ENCODE data around the gene GNB1L. TPM values are rescaled to one million over a fixed set of nuclear protein-coding genes. Genes with fewer than 3 reads are reported as not detected.

The GNB1L gene
- total RNA-seq, 2 donors from 2014 or later: 13.9 to 20.5 TPM

GRCh38 chr22:19761725-19762567 is 92.7 kb downstream of the GNB1L start:
- H3K36me3 Mint-ChIP-seq (ENCODE audit: insufficient read depth in 2 of 2): peaks cover 4 to 5% of the 10 kb centered on the region in 2 donors
- peaks cover 54% of the 10 kb centered on the region for H3K27me3 Mint-ChIP-seq (ENCODE audit: low read depth)
- H3K9me3 Mint-ChIP-seq: no peaks in the 10 kb centered on the region
- no peak for DNase-seq
- no peak overlapping the region for H3K27ac Mint-ChIP-seq
- no peak for ATAC-seq (replicated peaks in 1 of 2)
- H3K4me3 Mint-ChIP-seq: peak overlapping the region; percentile 57 to 69
- H3K4me1 Mint-ChIP-seq (ENCODE audit: low read depth): peaks cover 18% of the 10 kb centered on the region

- DNase-seq (no peak), ATAC-seq (replicated peaks in 1 of 2) (no peak)
- no peak overlapping the region for H3K27ac Mint-ChIP-seq
- H3K4me3 Mint-ChIP-seq: peak overlapping the region; percentile 57 to 69
- peaks cover 22% of the 10 kb centered on the region for H3K4me1 Mint-ChIP-seq (ENCODE audit: low read depth)
- peaks cover 59% of the 10 kb centered on the region for H3K27me3 Mint-ChIP-seq (ENCODE audit: low read depth)
- no peaks in the 10 kb centered on the region for H3K9me3 Mint-ChIP-seq
- H3K36me3 Mint-ChIP-seq (ENCODE audit: insufficient read depth in 2 of 2): peaks cover 4 to 5% of the 10 kb centered on the region in 2 donors
These were observed 93.5 kb downstream of the GNB1L start for GRCh38 chr22:19760951-19761724.

GRCh38 chr22:19760058-19760950 is 94.4 kb downstream of the GNB1L start, which contains the start of gene TBX1:
TSS of gene TBX1 (plus strand) at chr22:19760778. CDS start at chr22:19760844, 66 bp downstream.
- DNase-seq: no peak
- no peaks in the 10 kb centered on the region for H3K9me3 Mint-ChIP-seq
- peaks cover 4 to 5% of the 10 kb centered on the region in 2 donors for H3K36me3 Mint-ChIP-seq (ENCODE audit: insufficient read depth in 2 of 2)
- H3K27me3 Mint-ChIP-seq (ENCODE audit: low read depth): peaks cover 62% of the 10 kb centered on the region
- no peak for ATAC-seq (replicated peaks in 1 of 2)
- H3K4me1 Mint-ChIP-seq (ENCODE audit: low read depth): peaks cover 27% of the 10 kb centered on the region
- peak within 1 kb of the TSS; percentile 82 for H3K27ac Mint-ChIP-seq
- H3K4me3 Mint-ChIP-seq: peak within 1 kb of the TSS; percentile 87 to 95

GRCh38 chr22:19759427-19760057 is 95.1 kb downstream of the GNB1L start:
- H3K27me3 Mint-ChIP-seq (ENCODE audit: low read depth): peaks cover 58% of the 10 kb centered on the region
- peaks cover 4 to 5% of the 10 kb centered on the region in 2 donors for H3K36me3 Mint-ChIP-seq (ENCODE audit: insufficient read depth in 2 of 2)
- no peaks in the 10 kb centered on the region for H3K9me3 Mint-ChIP-seq
- DNase-seq (no peak), ATAC-seq (replicated peaks in 1 of 2) (peak in 1 of 2 donors; percentile 6)
- no peak overlapping the region for H3K27ac Mint-ChIP-seq
- H3K4me1 Mint-ChIP-seq (ENCODE audit: low read depth): peaks cover 27% of the 10 kb centered on the region
- H3K4me3 Mint-ChIP-seq: peak overlapping the region; percentile 87 to 95

GRCh38 chr22:19758896-19759426 is 95.7 kb downstream of the GNB1L start:
- Mint-ChIP-seq H3K4me3 (peak overlapping the region in 1 of 2 donors; percentile 46), H3K9me3 (no peaks in the 10 kb centered on the region), H3K27me3 (ENCODE audit: low read depth) (peaks cover 61% of the 10 kb centered on the region), H3K36me3 (ENCODE audit: insufficient read depth in 2 of 2) (peaks cover 4 to 5% of the 10 kb centered on the region in 2 donors), H3K4me1 (ENCODE audit: low read depth) (peaks cover 27% of the 10 kb centered on the region), H3K27ac (no peak overlapping the region)
- DNase-seq (no peak), ATAC-seq (replicated peaks in 1 of 2) (no peak)

- H3K36me3 Mint-ChIP-seq (ENCODE audit: insufficient read depth in 2 of 2): peaks cover 4 to 5% of the 10 kb centered on the region in 2 donors
- H3K4me3 Mint-ChIP-seq: peak overlapping the region in 1 of 2 donors; percentile 75
- DNase-seq (no peak), ATAC-seq (replicated peaks in 1 of 2) (no peak)
- H3K9me3 Mint-ChIP-seq: no peaks in the 10 kb centered on the region
- H3K27ac Mint-ChIP-seq: no peak overlapping the region
- H3K4me1 Mint-ChIP-seq (ENCODE audit: low read depth): peaks cover 27% of the 10 kb centered on the region
- H3K27me3 Mint-ChIP-seq (ENCODE audit: low read depth): peaks cover 68% of the 10 kb centered on the region
These were observed 96.4 kb downstream of the GNB1L start for GRCh38 chr22:19757985-19758895.

DNA sequence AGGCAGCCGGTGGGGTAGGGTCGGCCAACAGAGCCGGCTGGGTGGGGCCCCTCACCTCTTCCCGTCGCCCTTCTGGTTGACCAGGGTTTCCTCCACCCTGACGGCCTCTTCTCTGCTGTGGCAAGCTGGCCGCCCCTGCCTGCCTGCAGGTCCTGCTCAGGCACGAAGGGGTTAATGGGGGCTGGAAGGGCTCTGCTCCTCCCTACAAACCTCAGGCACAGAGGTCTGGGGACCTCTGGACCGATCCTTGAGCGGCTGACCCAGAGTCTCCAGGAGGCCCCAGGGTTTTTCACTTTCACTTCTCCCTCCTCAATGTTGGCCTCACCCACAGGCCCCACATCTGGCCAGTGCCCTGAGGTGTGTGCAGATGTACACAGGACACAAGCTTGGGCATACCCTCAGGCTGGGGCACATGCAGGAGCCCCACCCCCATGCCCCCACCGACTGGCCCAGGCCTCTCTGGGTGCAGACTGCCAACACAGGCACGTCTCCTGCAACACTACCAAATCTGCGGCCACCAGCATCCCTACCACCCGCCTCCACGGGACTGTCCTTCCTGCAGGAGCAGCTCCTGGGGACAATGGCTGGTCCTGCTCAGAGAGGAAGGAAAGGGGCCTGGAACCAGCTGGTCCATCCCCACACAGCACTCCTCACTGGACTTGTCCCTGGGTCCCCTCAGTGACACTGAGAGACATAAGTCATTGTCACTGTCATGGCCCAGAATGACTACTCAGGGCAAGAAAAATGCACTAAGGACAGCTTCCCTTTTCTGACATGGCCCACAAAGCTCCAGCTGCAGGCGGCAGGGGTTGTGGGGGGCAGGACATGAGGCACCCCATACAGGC is 97.3 kb downstream of the GNB1L start:
- Mint-ChIP-seq H3K9me3 (no peaks in the 10 kb centered on the region), H3K36me3 (ENCODE audit: insufficient read depth in 2 of 2) (peaks cover 4 to 5% of the 10 kb centered on the region in 2 donors), H3K4me1 (ENCODE audit: low read depth) (peaks cover 27% of the 10 kb centered on the region), H3K4me3 (peak overlapping the region; percentile 66 to 75), H3K27me3 (ENCODE audit: low read depth) (peaks cover 70% of the 10 kb centered on the region), H3K27ac (no peak overlapping the region)
- no peak for DNase-seq
- peak in 1 of 2 donors; percentile 22 for ATAC-seq (replicated peaks in 1 of 2)

DNA sequence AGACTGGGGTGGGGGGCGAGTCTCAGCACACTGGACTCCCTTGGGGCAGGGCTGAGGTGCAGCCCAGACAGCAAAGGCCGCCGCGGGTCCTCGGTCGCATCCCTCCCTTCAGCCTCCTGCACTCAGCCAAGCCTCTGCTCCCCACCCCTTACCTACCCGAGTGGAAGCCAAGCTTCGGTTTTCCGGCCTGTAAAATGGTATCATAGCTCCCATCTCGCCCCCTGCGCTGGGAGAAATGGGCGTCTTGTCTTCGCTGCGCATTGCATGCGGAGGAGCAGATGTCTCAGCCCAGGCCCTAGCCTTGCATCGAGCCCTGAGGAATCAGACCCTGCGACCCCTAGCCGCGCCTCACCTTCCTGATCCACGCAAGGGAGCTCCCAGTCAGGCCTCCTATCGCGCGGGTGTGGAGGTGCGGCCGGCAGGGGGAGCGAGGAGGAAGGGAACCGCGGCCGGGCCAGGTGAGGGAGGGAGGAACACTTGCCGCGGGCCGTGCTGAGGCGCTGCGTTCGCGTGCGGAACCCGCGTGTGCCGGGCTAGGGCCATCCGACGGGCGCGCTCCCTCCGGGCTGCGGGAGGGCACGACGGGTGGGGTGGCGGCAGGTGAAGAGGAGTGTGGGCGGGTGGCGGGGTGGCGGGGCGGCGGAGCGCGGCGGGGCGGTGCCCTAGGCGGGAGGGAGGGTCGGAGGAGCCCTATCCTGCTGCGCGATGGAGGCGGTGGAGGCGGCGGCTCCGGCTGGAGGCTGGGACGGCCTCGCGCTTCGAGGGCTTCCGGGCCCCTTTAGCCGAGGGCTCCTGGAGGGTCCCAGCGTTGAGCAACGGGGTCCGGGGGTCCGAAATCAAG is 98.2 kb downstream of the GNB1L start:
- Mint-ChIP-seq H3K9me3 (no peaks in the 10 kb centered on the region), H3K4me3 (peak overlapping the region; percentile 58 to 75), H3K36me3 (ENCODE audit: insufficient read depth in 2 of 2) (peaks cover 4 to 5% of the 10 kb centered on the region in 2 donors), H3K27ac (no peak overlapping the region), H3K27me3 (ENCODE audit: low read depth) (peaks cover 63% of the 10 kb centered on the region), H3K4me1 (ENCODE audit: low read depth) (peaks cover 27% of the 10 kb centered on the region)
- DNase-seq (peak; percentile 76 to 81), ATAC-seq (replicated peaks in 1 of 2) (peak; percentile 72 to 80)

- H3K27me3 Mint-ChIP-seq (ENCODE audit: low read depth): peaks cover 61% of the 10 kb centered on the region
- H3K9me3 Mint-ChIP-seq: no peaks in the 10 kb centered on the region
- no peak for ATAC-seq (replicated peaks in 1 of 2)
- no peak overlapping the region for H3K27ac Mint-ChIP-seq
- DNase-seq: no peak
- H3K4me3 Mint-ChIP-seq: peak overlapping the region; percentile 18 to 48
- peaks cover 27% of the 10 kb centered on the region for H3K4me1 Mint-ChIP-seq (ENCODE audit: low read depth)
- H3K36me3 Mint-ChIP-seq (ENCODE audit: insufficient read depth in 2 of 2): peaks cover 4 to 5% of the 10 kb centered on the region in 2 donors
These were observed 98.9 kb downstream of the GNB1L start for GRCh38 chr22:19755722-19756287.
